Limb (tissue), 2 donors: ENCODE measurements around the gene APMAP.
A peak's percentile ranks its signal among the peaks of the same experiment; 100 is the strongest.
"Not testable (repeated sequence)": the region's sequence is repeated elsewhere in the genome, so short reads cannot be mapped to it uniquely, and the experiment has no call there.

Experiments used
- DNase-seq, 2 donors: peaks; one replicate each; pipeline ENCODE4 v3.0.0-alpha.2; 2016; ENCODE audit errors: extremely low spot score in 2 of 2

The APMAP gene

GRCh38 chr20:25007491-25008305, 15.1 kb upstream of the APMAP start:
- DNase-seq: no peak

GRCh38 chr20:25006431-25007167, 14.0 kb upstream of the APMAP start:
- DNase-seq: no peak

- DNase-seq: no peak
Observed at GRCh38 chr20:25005661-25006060, 13.1 kb upstream of the APMAP start.

- no peak for DNase-seq
Observed at GRCh38 chr20:25005220-25005619, 12.7 kb upstream of the APMAP start.

GRCh38 chr20:25003002-25003401, 10.5 kb upstream of the APMAP start:
- DNase-seq: no peak

GRCh38 chr20:25001323-25001722, 8.8 kb upstream of the APMAP start:
- DNase-seq: not testable (repeated sequence)

- no peak for DNase-seq
Observed at GRCh38 chr20:25000268-25000801, 7.8 kb upstream of the APMAP start.

GRCh38 chr20:24999568-24999967, 7.0 kb upstream of the APMAP start:
- DNase-seq: peak in 1 of 2 donors; percentile 15

GRCh38 chr20:24998631-24999445, 6.3 kb upstream of the APMAP start:
- peak in 1 of 2 donors; percentile 9 for DNase-seq

GRCh38 chr20:24998121-24998520, 5.6 kb upstream of the APMAP start:
- DNase-seq: peak in 1 of 2 donors; percentile 12

GRCh38 chr20:24996449-24997377, 4.2 kb upstream of the APMAP start:
- peak in 1 of 2 donors; percentile 15 for DNase-seq

GRCh38 chr20:24995741-24996448, 3.3 kb upstream of the APMAP start:
- peak in 1 of 2 donors; percentile 13 for DNase-seq

GRCh38 chr20:24994470-24995368, 2.2 kb upstream of the APMAP start:
- peak; percentile 79 to 89 for DNase-seq

- DNase-seq: no peak
Observed at GRCh38 chr20:24994186-24994465, 1.6 kb upstream of the APMAP start.

- peak; percentile 24 to 67 for DNase-seq
Observed at GRCh38 chr20:24993337-24994185, 1.0 kb upstream of the APMAP start.

GRCh38 chr20:24991897-24992486, 559 bp downstream of the APMAP start:
- DNase-seq: peak in 1 of 2 donors; percentile 18

GRCh38 chr20:24990810-24991252, 1.7 kb downstream of the APMAP start:
- DNase-seq: peak in 1 of 2 donors; percentile 15

- DNase-seq: no peak
Observed at GRCh38 chr20:24989162-24989561, 3.4 kb downstream of the APMAP start.
